Activated CD4-positive, alpha-beta T cell treated with anti-CD3 and anti-CD28 coated beads, Interleukin-2, amount 50 U/mL, for 48 hours (primary cell): ENCODE data around the gene TMEM158.

Experiments used
- DNase-seq, 2 experiments: peaks; one replicate each; pipeline ENCODE4 v3.0.0-alpha.2; 2020

Gene TMEM158

DNA sequence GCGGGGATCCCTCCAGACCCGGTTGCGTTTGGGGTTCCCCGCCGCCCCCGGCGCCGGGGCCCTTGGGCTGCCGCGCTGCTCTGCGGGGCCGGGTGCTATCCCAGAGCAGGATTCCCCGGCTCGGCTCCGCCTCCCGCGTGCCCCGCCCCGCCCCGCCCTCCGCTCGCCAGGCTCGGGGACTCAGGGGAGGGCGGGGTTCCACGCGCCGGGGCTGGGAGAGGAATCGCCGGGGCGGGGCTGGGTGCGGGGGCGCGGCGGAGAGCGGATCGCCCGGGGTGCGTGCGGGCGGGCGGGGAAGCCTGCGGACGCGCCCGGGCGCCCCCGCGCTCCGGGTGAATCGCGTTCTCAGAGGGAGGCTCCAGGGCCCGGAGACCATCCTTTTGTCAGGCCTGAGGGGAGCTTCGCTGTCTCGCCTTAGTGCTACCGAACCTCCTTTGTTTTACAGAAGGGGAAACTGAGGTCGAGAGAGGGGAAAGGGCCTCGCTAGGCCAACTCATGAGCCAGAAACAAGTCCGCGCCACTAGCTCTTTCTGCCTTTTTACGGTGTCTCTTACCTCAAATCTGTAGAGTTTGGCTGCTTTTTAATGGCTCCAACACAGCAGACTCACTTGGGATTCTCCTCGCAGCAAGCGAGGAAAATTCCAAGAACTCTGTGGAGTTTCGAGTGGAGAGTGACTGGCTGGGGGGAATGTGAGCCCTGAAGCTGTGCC, at the start of gene TMEM158:
TSS of gene TMEM158 (minus strand) at position 82 of the 710 bp plus-strand sequence. CDS start 260 bp downstream, outside the sequence.
- peak; percentile 83 to 84 for DNase-seq

DNA sequence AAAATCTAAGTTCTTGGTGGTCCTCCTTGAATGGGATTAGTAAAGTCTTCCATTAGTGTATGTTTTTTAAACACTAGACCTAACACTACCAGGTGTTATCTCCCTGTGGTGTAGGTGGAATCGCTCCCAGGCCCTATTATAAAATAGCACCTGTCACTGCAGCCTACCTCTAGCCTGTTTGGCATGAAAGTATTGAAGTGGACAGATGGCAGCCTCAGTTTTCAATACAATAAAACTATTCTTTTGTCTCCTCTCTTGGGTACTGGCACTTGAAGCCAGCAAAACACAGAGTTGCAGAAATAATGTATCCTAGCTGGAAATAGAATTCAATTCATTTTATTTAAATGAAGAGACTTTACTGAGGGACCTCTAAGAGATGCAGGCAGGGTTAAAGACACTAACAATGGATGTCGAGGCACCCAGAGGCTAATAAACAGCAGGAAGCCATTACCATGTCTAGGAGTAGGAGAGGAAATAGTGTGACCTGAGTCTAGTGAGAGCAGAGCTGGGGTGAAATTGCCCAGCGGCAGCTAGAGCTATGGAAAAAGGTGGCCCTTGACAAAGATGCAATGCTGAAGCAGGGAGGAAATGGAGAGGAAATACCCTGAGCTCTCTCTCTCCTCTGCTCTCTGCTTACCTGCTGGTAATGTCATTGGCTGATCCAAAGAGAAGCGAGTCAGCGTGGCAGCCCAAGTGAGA, 49.1 kb upstream of the TMEM158 start:
- no peak for DNase-seq

DNA sequence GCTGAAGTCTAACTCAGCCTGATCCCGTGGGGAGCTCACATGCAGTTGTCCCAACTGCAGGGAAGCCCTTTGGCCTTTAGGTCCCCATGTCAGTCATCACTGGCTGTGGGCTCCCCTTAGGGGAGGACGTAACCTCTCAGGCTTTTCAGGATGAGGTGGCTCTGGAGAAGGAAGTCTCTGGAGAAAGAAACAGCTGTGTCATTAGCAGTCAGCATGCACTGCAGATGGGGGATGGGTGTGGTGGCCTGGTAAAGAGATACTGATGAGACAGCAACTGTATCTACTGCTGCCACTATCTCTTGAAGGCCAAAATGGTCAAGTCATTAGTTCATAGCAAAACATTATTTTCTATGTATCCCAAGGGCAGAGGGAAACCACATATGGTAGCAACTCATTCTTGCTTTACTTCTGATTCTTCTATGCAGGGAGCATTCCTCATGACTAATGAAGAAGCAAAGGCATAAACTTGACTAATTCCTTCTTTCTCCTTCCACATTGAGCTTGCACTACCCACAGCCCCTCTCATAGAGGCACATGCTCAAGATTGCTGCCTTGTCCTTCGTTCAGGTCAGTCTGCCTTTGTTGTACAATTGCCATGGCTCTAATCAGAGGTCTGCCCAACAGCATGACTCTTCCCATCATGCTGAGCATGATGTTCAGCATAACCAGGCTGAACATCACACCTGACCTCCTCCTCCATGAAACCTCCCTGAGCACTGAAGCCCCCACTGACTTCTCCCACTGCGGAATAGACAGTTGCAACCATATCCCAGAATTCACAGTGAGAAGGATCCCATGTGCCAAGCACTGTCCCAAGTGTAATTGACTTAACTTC, 47.8 kb upstream of the TMEM158 start:
- no peak for DNase-seq

DNA sequence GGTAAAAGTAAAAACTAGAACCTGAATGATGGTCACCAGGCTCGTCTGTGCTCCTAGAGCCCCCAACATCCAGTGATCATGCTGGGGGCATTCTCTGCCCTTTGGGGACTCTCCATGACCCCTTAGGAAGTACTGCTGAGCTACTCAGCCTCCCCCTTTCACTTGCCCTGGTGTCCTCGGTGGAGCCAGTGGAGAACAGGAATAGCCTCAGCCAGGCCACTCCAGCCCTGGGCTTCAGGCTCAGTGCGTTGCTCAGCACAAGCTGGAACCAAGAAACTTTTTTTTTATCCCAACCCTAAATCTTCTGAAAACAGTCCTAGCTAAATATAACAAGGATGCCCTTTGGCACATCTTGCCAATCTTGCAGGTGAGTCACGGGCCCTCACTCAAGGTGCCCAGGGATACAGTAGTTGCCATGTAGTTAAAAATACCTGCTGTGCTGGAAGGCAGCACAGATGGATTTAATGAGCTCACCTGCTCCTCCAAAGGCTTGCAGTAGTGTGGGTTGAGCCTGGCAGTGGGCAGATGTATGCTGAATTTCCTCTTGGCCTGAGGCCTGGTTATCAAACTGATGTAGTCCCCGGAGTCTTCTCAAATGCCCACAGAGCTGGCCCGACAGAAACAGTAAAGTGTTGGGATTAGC, 46.9 kb upstream of the TMEM158 start:
- DNase-seq = no peak

DNA sequence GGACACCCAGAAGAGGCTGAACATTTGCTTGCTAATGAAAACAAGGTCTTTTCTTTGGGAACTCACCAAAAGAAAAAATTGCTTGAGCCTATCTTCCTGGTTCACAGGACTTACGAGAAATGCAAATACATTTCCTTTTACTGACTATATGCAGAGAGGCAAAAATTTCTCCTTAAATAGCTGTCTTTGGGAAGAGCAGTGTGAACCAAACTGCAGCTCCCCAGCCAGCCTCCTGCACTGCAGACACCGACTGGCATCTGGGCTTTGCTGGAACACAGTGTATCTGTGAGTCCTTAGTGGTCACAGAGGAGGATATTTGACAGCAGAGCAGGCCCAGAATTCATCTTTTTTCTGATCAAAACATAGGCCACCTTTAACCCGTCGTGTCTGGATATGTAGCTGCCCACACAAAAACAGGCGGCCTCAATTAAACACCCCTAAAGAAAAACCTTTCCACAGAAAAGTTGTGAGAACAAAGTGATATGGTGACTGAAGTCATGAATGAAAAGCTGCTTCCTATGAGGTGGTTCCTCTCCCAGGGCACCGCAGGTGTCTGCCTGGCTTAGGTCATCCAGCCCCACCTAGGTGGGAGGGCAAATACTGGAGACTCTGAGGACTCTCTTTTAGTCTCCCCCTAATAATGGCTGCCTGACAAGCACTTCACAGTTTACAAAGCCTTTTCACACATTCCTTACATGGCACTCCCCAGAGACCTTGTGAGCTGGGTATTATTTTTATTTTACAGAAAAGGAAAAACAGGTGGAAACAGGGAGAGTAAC, 46.1 kb upstream of the TMEM158 start:
- DNase-seq = no peak

DNA sequence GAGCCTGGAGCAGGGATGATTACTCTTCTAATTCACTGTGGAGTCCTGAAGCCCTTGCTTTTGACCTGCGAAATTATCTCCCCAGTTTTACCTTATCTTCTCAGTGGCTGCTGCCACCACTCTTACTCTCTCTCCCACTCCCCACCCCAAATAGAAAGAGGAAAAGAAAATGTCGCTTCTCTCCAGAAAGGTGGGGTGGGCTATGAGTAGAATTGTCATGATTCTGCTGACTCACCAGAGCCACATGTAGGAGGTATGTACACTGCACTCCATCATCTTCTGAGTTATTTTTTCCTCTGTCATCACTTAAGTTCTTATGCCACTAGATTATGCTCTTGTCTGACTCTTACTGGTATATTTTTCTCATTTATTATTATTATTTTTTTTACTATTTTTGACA, 43.9 kb upstream of the TMEM158 start:
- no peak for DNase-seq

DNA sequence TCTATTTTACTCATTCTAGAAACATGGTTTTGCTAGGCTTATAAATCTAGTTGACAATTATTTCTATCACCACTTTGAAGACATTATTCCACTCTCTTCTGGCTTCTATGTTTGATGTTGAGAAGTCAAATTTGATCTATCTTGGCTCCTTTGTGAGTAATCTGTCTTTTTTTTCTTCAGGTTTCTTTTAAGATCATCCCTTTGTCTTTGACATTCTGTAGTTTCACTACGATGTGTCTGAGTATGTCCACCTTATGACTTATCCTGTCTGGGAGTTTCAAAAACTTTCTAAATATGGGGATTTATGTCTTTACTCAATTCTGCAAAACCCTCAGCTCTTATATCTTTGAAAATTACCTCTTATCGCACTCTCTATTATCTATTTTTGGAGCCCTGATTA, 41.0 kb upstream of the TMEM158 start:
- DNase-seq = no peak

DNA sequence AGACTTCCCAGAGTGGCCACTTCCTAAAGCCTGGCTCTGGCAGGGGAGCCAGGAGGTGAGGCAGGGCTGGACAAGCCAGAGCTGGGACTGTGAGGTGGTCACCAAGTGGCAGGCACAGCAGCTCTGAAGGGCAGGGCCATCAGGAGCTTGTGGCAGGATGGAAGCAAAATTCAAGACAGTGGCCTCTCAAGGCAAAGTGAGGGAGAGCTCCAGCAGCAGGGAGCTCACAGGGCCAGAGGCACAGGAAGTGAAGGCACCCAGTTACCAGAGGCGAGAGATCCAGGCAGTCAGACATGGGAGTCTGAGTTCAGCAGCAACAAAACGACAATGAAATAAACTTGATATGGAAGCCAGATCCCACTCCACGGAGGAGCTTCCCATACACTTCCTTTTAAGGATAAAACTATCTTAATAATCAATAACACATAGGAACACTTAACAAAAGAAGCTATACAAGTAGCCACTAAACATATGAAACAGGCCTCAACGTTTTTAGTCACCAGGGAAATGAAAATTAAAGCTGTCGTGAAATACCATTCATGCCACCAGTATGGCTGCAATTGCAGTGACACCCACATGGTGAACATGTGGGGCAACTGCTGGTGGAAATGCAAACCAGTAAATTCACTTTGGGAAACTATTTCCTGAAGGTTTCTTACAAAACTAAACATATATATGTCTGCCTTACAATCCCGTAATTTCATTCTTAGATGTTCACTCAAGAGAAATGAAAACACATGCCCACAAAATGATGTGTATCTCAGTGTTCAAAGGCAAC, 35.4 kb upstream of the TMEM158 start:
- no peak for DNase-seq

DNA sequence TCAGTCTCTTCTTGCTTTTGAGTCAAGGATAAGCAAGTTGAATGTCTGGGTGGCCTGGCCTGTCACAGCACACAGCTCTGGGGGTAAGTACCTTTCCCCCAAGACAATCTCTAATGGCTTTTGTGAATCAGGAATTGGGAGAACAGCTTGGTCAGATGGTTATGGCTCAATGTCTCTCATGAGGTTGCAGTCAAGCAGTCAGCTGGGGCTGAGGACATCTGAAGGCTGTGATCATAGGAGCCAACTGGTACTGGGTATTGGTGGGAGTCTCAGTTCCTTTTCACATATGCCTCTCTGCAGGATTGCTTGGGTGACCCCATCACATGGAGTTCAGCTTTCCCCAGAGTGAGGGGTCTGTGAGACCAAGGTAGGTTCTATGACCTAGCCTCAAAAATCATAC, 33.0 kb upstream of the TMEM158 start:
- DNase-seq = no peak

DNA sequence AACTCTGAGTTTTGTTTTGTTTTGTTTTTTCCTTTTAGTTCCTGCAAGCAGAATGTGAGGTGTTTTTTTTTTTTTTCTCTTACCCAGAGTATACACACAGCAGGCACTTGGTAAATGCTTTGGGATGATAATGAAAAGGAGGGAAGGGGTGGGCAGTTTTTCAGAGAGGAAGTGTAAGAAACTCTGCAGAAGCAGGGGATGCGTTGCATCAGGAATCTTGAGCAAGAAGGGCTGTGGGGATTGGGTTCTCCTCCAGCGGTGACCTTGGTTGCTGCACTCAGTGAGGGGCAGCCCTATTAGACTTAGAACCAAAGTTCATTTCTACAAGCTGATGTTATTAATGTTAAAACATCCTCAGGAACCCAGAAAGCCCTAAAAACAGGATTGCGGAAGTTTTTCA, 32.2 kb upstream of the TMEM158 start:
- no peak for DNase-seq

DNA sequence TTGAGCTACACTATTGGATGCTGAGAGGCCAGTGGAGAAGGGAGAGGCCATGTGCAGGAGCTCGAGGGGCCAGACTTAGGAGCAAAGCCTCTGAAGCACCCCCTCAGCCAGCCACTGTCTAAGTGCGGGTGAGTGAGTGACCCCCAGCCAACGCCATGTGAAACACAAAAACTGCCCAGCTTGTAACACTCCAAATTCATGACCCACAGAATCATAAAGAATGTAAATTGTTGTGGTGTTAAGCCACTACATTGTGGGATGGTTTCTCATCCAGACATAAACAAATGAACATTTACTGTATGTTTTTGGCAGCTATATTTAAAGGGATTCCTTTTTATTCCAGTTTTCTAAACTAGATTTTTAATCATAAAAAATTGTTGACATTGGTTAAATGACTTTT, 27.2 kb upstream of the TMEM158 start:
- no peak for DNase-seq

DNA sequence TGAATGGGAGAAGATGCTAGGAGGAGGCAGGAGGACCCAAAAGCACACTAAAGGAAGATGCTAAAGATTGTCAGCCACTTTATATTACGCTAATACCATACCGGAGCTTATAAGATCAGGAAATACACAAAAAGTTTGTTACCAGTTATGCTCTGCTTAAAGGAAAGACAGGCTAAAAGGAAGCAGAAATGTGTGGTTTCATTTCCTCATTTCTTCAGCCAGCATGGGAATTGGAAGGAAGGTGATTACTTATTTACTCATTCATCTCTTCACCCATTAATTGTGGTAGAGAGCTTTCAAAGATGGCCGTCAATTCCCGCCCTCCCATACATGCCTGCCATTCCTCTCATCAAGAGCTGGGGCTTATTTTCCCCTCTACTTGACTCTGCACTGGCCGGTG, 26.7 kb upstream of the TMEM158 start:
- DNase-seq = no peak

DNA sequence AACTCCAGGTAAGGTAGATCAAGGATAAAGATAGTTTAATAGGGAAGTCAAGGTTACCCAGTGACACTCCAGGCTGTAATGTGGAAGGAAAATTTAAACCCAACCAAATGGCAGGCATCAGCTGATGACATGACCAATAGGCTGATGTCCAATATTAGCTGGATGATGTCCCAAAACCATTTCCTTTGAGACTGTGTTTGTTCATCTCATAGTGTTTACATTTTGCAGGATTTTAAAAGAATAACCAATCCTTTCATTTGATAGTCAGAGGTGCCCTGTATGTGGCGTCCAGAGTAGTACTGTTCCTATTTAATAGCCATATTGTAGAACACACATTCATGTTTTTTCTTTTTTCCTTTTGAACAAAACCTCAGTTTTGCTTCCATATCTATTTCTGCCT, 23.3 kb upstream of the TMEM158 start:
- no peak for DNase-seq

DNA sequence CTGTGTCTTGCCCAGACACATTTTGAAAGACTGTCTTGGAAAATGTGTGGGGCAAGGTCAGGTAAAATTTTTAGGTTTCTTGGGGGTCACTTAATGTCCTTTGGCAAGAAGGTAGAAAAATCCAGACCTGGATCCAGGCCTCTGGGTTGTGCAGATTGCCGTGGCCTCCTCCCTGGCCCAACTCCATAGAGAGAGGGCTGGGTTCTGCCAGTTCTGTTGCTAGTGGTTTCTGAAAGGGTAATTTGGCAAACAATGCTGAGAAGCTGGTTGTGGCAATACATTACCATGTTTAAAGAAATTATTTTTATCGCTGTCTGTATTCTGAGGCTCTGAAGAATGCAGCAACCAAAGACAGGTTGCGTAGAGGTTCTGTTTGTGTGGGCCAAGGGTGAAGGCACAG, 20.2 kb upstream of the TMEM158 start:
- no peak for DNase-seq

DNA sequence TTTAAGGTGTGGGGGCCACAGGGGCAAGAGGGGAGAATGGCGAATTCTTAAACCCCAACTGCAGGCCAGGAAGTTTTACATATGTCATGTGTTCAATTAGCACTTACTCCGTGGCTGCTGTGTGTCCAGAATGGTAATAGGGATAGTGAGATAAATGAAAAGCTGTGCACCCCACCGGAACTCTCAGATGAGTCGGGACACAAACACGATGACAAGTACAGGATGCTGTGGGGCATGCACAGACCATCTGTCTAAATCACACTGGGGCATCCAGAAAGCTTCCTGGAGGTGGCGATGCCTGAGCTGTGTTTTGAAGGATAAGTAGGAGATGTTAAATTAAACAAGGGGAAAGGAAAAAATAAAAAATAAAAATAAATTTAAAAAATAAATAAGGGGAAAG, 18.3 kb upstream of the TMEM158 start:
- DNase-seq = no peak

DNA sequence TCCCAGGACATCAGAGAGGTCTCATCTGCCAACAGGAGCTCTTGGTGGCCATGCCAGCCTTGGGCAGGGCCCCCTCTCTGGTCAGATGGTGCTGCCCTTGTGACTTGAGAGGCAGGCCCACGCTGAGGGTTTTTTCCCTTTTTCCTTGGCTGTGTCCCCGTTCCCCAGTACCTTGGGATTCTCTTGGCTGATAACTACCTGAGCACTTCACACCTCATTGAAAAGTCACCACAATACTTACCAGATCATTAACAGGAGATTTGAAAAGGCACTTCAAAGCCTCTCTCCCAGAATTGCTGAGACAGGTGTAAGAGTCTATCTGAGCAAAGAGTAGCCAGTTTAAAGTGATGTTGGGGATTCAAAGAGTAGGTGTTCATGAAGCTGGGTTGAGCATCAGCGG, 15.1 kb upstream of the TMEM158 start:
- no peak for DNase-seq

DNA sequence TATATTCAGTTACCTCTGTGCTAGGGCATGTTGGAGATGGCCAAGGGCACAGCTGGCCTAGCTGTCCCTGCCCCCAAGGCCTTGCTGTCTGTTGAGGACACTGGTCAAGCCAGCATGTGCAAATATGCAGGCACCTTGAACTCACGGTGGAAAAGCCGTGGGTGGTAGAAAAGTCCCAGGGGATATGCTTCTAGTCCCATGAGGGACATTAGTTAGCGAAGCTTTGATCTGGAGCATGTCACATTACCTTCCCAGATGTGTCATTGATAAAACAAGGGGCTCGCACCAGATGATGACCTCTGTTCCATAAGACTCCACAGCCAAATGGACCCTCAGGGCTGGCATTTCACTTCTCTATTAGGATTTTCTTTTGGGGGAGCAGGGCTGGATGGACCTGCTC, 14.2 kb upstream of the TMEM158 start:
- DNase-seq = no peak

DNA sequence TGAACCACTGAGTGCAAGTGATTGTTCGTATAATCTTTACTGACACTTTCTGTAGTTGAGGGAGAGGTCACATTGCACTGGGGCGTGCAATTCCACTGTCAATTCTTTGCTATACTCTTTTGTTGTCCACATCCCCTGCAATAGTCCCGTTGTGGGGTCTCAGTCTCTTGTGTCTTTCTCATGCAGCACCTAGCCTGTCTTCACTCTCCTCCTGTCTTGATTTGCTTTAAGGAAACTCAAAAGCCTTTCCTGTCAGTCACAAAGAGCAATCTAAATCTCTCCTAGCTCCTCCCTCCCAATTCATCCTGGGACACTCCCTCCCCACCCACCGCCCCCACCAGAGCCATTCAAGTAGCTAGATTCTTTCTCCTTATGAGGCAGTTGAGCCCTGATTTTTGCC, 13.2 kb upstream of the TMEM158 start:
- DNase-seq = no peak

DNA sequence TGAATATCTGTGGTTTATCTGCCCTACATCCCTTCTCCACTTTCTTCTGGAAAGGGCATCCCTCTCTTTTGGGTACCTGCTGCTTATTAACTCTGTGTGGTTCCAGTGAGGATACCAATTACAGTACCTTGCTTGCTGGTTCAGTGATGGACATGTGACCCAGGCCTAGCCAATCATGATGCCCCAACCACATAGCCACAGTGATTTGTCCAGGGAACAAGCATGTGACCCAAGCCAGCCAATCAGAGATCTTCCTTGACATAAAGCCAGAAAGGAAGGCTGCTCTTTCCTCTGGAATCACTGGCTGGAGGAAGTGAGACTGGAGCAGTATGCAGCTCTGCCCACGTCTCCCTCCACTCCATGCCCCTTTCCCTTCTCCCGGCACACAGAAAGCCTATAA, 10.9 kb upstream of the TMEM158 start:
- DNase-seq = no peak

DNA sequence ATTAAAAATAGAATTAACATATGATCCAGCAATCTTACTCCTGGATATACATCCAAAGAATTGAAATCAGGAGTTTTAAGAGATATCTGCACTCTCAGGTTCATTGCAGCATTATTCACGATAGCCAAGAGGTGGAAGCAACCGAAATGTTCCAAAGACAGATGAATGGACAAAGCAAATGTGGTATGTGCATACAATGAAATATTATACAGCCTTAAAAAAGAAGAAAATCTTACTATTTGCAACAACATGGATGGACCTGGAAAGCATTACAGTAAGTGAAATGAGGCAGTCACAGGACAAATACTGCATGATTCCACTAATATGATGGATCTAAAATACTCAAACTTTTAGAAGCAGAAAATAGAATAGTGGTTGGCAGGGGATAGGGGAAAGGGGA, 9.3 kb upstream of the TMEM158 start:
- no peak for DNase-seq

DNA sequence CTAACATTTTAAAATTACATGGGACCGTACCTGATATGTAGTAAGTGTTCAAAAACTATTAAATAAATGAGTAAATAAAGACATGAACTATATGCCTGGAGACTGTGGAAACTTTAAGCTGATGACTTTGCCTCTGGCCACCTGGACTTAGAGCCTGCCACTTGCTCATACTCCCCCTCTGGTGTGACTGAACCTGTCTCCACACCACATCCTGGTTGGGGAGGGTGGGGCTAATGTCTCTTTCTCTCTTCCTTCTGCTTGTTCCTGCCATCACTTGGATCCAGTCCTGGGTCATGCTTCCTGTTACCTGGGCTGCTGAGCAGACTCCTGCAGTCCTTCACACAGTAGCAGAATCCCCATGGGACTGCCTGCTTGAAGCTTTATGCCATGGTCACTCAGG, 8.2 kb upstream of the TMEM158 start:
- DNase-seq = no peak

DNA sequence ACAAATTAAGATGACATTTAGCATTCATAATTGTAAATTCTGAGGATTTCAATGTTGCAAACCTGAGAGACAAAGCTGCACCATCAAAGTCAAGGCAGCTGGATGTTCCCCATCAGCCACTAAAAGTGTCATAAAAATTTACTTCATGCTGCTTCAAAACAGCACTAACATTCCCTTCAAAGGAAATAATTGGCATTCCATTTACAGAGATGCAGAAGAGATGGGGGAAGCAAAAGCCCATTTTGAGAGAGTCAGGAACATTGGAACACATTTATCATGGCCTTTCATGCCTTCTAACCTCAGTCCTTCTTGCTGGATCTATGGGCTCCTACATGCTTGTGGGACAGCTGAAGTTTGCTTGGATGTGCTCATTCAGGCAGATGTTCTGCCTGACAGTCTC, 6.4 kb upstream of the TMEM158 start:
- no peak for DNase-seq
